ENCODE data around the gene RIIAD1.
"Not testable (repeated sequence)": the region's sequence is repeated elsewhere in the genome, so short reads cannot be mapped to it uniquely, and the experiment has no call there.

The RIIAD1 gene

DNA sequence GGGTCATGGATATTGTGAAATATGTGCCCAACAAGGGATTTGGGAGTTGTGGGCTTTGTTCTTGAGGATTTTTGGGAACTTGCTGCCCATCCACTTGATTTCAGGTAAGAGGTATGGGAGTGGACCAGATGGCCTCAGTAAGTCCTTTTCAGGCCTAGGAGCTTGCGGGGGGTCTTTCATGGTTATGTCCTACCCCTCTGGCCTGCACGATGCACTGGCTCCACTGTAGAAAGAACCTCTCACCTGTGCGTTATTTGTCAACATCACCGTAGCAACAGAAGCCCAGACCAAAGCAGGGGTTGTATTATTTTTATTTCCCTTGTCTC is 8.6 kb downstream of the RIIAD1 start:
- Histone ChIP-seq H4K20me1 (ENCODE audit: insufficient read depth, low read length) (no peaks in the 10 kb centered on the region), H3K79me2 (ENCODE audit: insufficient read depth, low read length) (no peaks in the 10 kb centered on the region), H3K27ac (ENCODE audit: low read depth, low read length, poor library complexity, severe bottlenecking) (no peak overlapping the region), H2AFZ (ENCODE audit: low read length) (no peak overlapping the region), H3K4me3 (ENCODE audit: low read depth, low read length, poor library complexity, severe bottlenecking) (no peak overlapping the region), H3K36me3 (ENCODE audit: insufficient read depth, low read length) (no peaks in the 10 kb centered on the region), H3K9me3 (ENCODE audit: low read length) (no peaks in the 10 kb centered on the region), H3K9ac (ENCODE audit: low read length) (no peak overlapping the region), H3K27me3 (ENCODE audit: insufficient read depth, low read length) (0 out of 2 replicates have a peak, but pooled peaks cover 3% of the 10 kb centered on the region), H3K4me1 (ENCODE audit: insufficient read depth, low read length, severe bottlenecking) (no peaks in the 10 kb centered on the region), H3K4me2 (ENCODE audit: low read length) (no peak overlapping the region), H3F3A (ENCODE audit: insufficient read depth, low read length) (no peaks in the 10 kb centered on the region), H3K9me2 (ENCODE audit: low read depth, low read length) (no peaks in the 10 kb centered on the region)
- no peak for TF ChIP-seq EZH2 (IDR thresholded peaks at IDR 0.05; ENCODE audit: borderline replicate concordance, low read length)
- TF ChIP-seq, protein P1, sequence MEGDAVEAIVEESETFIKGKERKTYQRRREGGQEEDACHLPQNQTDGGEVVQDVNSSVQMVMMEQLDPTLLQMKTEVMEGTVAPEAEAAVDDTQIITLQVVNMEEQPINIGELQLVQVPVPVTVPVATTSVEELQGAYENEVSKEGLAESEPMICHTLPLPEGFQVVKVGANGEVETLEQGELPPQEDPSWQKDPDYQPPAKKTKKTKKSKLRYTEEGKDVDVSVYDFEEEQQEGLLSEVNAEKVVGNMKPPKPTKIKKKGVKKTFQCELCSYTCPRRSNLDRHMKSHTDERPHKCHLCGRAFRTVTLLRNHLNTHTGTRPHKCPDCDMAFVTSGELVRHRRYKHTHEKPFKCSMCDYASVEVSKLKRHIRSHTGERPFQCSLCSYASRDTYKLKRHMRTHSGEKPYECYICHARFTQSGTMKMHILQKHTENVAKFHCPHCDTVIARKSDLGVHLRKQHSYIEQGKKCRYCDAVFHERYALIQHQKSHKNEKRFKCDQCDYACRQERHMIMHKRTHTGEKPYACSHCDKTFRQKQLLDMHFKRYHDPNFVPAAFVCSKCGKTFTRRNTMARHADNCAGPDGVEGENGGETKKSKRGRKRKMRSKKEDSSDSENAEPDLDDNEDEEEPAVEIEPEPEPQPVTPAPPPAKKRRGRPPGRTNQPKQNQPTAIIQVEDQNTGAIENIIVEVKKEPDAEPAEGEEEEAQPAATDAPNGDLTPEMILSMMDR (IDR thresholded peaks at IDR 0.05; ENCODE audit: low read length) = no peak

DNA sequence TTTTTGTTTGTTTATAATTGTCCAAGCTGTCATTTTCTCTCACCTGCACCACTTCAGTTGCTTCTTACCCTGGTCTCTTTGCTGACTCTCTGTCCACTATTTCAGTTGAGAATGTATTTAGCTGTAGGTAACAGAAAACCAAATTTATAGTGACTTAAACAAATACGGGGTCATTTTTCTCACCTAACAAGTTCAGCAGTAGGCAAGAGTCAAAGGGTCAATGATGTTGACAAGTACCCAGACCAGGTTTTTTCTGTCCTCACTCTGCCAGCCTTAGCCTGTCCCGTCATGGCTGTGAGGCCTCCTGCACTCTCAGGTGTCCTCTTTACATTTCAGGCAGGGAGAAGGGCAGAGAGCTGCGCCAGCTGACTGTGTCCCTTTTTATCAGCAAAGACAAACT is 11.8 kb downstream of the RIIAD1 start:
- peaks cover 3% of the 10 kb centered on the region; the same call in 1 of the 2 replicates for H3K27me3 ChIP-seq (ENCODE audit: insufficient read depth, low read length)
- H3K4me1 ChIP-seq (ENCODE audit: insufficient read depth, low read length, severe bottlenecking) = no peaks in the 10 kb centered on the region
- no peaks in the 10 kb centered on the region for H4K20me1 ChIP-seq (ENCODE audit: insufficient read depth, low read length)
- no peak overlapping the region for H3K4me2 ChIP-seq (ENCODE audit: low read length)
- no peak overlapping the region for H3K27ac ChIP-seq (ENCODE audit: low read depth, low read length, poor library complexity, severe bottlenecking)
- no peaks in the 10 kb centered on the region for H3F3A ChIP-seq (ENCODE audit: insufficient read depth, low read length)
- no peaks in the 10 kb centered on the region for H3K79me2 ChIP-seq (ENCODE audit: insufficient read depth, low read length)
- H3K36me3 ChIP-seq (ENCODE audit: insufficient read depth, low read length) = peaks cover 8% of the 10 kb centered on the region; the same call in 1 of the 2 replicates
- TF ChIP-seq EZH2 (IDR thresholded peaks at IDR 0.05; ENCODE audit: borderline replicate concordance, low read length) = no peak
- TF ChIP-seq, protein P1 (IDR thresholded peaks at IDR 0.05; ENCODE audit: low read length) = no peak
- no peaks in the 10 kb centered on the region for H3K9me2 ChIP-seq (ENCODE audit: low read depth, low read length)
- H3K9ac ChIP-seq (ENCODE audit: low read length) = no peak overlapping the region
- H3K9me3 ChIP-seq (ENCODE audit: low read length) = peaks cover 12% of the 10 kb centered on the region
- no peak overlapping the region for H3K4me3 ChIP-seq (ENCODE audit: low read depth, low read length, poor library complexity, severe bottlenecking)
- H2AFZ ChIP-seq (ENCODE audit: low read length) = no peak overlapping the region

DNA sequence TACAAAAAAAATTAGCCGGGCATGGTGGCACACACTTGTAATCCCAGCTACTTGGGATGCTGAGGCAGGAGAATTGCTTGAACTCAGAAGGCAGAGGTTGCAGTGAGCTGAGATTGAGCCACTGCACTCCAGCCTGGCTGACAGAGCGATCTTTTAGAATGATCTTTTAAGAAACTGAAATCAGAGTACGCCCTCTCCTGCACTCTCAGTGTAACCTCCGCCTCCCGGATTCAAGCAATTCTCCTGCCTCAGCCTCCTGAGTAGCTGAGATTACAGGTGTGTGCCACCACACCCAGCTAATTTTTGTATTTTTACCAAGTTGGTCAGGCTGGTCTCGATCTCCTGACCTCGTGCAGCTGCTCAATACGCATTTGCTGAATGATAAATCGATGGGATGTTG is 12.7 kb downstream of the RIIAD1 start:
- H3K79me2 ChIP-seq (ENCODE audit: insufficient read depth, low read length); H3K36me3 ChIP-seq (ENCODE audit: insufficient read depth, low read length); H3K4me1 ChIP-seq (ENCODE audit: insufficient read depth, low read length, severe bottlenecking); H3K9me2 ChIP-seq (ENCODE audit: low read depth, low read length); H3K4me3 ChIP-seq (ENCODE audit: low read depth, low read length, poor library complexity, severe bottlenecking); H3K27ac ChIP-seq (ENCODE audit: low read depth, low read length, poor library complexity, severe bottlenecking); H4K20me1 ChIP-seq (ENCODE audit: insufficient read depth, low read length); H3K27me3 ChIP-seq (ENCODE audit: insufficient read depth, low read length); H3K4me2 ChIP-seq (ENCODE audit: low read length); H3F3A ChIP-seq (ENCODE audit: insufficient read depth, low read length); H3K9ac ChIP-seq (ENCODE audit: low read length); H2AFZ ChIP-seq (ENCODE audit: low read length): not testable (repeated sequence)
- peaks cover 12% of the 10 kb centered on the region for H3K9me3 ChIP-seq (ENCODE audit: low read length)

DNA sequence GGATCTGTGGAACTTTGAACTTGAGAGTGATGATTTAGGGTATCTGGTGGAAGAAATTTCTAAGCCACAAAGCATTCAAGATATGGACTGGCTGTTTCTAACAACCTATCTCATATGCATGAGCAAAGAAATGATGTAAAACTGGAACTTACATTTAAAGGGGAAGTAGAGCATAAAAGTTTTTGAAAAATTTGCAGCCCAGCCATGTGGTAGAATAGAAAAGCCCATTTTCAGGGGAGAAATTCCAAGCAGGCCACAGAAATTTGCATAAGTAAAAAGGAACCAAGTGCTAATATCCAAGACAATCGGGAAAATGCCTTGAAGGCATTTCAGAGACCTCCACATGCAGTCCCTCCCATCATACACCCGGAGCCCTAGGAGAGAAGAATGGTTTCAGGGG is 15.7 kb downstream of the RIIAD1 start:
- no peak for TF ChIP-seq EZH2 (IDR thresholded peaks at IDR 0.05; ENCODE audit: borderline replicate concordance, low read length)
- TF ChIP-seq, protein P1 (IDR thresholded peaks at IDR 0.05; ENCODE audit: low read length) = no peak
- Histone ChIP-seq H3K9me2 (ENCODE audit: low read depth, low read length) (no peaks in the 10 kb centered on the region), H3K4me2 (ENCODE audit: low read length) (no peak overlapping the region), H3K4me1 (ENCODE audit: insufficient read depth, low read length, severe bottlenecking) (no peaks in the 10 kb centered on the region), H4K20me1 (ENCODE audit: insufficient read depth, low read length) (no peaks in the 10 kb centered on the region), H3K9ac (ENCODE audit: low read length) (no peak overlapping the region), H3K27me3 (ENCODE audit: insufficient read depth, low read length) (no peaks in the 10 kb centered on the region; the same call in 1 of the 2 replicates), H3K79me2 (ENCODE audit: insufficient read depth, low read length) (no peaks in the 10 kb centered on the region), H3F3A (ENCODE audit: insufficient read depth, low read length) (no peaks in the 10 kb centered on the region), H3K36me3 (ENCODE audit: insufficient read depth, low read length) (peaks cover 8% of the 10 kb centered on the region; the same call in 1 of the 2 replicates), H3K4me3 (ENCODE audit: low read depth, low read length, poor library complexity, severe bottlenecking) (no peak overlapping the region), H3K27ac (ENCODE audit: low read depth, low read length, poor library complexity, severe bottlenecking) (no peak overlapping the region), H3K9me3 (ENCODE audit: low read length) (peaks cover 12% of the 10 kb centered on the region), H2AFZ (ENCODE audit: low read length) (no peak overlapping the region)
